ENCODE data around the gene RAB11FIP3. TPM values are rescaled to one million over a fixed set of nuclear protein-coding genes. Genes with fewer than 3 reads are reported as not detected.
"Not testable (repeated sequence)": the region's sequence is repeated elsewhere in the genome, so short reads cannot be mapped to it uniquely, and the experiment has no call there.

The RAB11FIP3 gene
- total RNA-seq, 1 experiment from 2014 or later: 12.7 TPM

- Histone ChIP-seq H4K20me1 (ENCODE audit: low read length) (no peaks in the 10 kb centered on the region), H3K79me2 (ENCODE audit: low read length) (no peaks in the 10 kb centered on the region), H3K27me3 (ENCODE audit: low read length) (no peaks in the 10 kb centered on the region), H3K9ac (ENCODE audit: low read length) (no peak overlapping the region), H3K4me3 (ENCODE audit: low read length) (no peak overlapping the region), H3K27ac (ENCODE audit: low read length) (no peak overlapping the region), H3K9me3 (ENCODE audit: low read length) (no peaks in the 10 kb centered on the region), H3K36me3 (ENCODE audit: low read depth, low read length) (no peaks in the 10 kb centered on the region), H3K4me2 (ENCODE audit: low read length) (no peak overlapping the region), H3K4me1 (ENCODE audit: insufficient read depth, low read length) (no peaks in the 10 kb centered on the region), H3K9me2 (replicated peaks; ENCODE audit: low read length) (no peaks in the 10 kb centered on the region), H3F3A (ENCODE audit: low read length, unreplicated experiment) (no peaks in the 10 kb centered on the region), H2AFZ (ENCODE audit: low read length) (no peak overlapping the region)
- ChIA-PET POLR2A (ENCODE audit: unreplicated experiment) (no interaction called here), CTCF (no interaction called here)
- TF ChIP-seq EZH2phosphoT487 (IDR thresholded peaks at IDR 0.05; ENCODE audit: borderline replicate concordance, low read length) (no peak), EZH2 (IDR thresholded peaks at IDR 0.05; ENCODE audit: low read length, unreplicated experiment) (no peak)
- TF ChIP-seq, protein P1, sequence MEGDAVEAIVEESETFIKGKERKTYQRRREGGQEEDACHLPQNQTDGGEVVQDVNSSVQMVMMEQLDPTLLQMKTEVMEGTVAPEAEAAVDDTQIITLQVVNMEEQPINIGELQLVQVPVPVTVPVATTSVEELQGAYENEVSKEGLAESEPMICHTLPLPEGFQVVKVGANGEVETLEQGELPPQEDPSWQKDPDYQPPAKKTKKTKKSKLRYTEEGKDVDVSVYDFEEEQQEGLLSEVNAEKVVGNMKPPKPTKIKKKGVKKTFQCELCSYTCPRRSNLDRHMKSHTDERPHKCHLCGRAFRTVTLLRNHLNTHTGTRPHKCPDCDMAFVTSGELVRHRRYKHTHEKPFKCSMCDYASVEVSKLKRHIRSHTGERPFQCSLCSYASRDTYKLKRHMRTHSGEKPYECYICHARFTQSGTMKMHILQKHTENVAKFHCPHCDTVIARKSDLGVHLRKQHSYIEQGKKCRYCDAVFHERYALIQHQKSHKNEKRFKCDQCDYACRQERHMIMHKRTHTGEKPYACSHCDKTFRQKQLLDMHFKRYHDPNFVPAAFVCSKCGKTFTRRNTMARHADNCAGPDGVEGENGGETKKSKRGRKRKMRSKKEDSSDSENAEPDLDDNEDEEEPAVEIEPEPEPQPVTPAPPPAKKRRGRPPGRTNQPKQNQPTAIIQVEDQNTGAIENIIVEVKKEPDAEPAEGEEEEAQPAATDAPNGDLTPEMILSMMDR (conservative IDR thresholded peaks at IDR 0.05; ENCODE audit: low read depth, low read length): no peak
- DNase-seq: no peak
- no TSS peak for BruUV-seq (replicated peaks)
- ATAC-seq: no peak
- intact Hi-C loops (cut with micrococcal nuclease): no loop called here
Observed at GRCh38 chr16:491220-491919, 65.9 kb downstream of the RAB11FIP3 start.

- no peaks in the 10 kb centered on the region for H3K36me3 ChIP-seq (ENCODE audit: low read depth, low read length)
- POLR2A ChIA-PET (ENCODE audit: unreplicated experiment): no interaction called here
- H3K9ac ChIP-seq (ENCODE audit: low read length): no peak overlapping the region
- no TSS peak for BruUV-seq (replicated peaks)
- no peak for DNase-seq
- H3F3A ChIP-seq (ENCODE audit: low read length, unreplicated experiment): no peaks in the 10 kb centered on the region
- H3K9me3 ChIP-seq (ENCODE audit: low read length): no peaks in the 10 kb centered on the region
- H3K27ac ChIP-seq (ENCODE audit: low read length): no peak overlapping the region
- TF ChIP-seq, protein P1 (conservative IDR thresholded peaks at IDR 0.05; ENCODE audit: low read depth, low read length): no peak
- TF ChIP-seq EZH2 (IDR thresholded peaks at IDR 0.05; ENCODE audit: low read length, unreplicated experiment): no peak
- TF ChIP-seq EZH2phosphoT487 (IDR thresholded peaks at IDR 0.05; ENCODE audit: borderline replicate concordance, low read length): no peak
- H3K9me2 ChIP-seq (replicated peaks; ENCODE audit: low read length): no peaks in the 10 kb centered on the region
- intact Hi-C loops (cut with micrococcal nuclease): no loop called here
- H3K27me3 ChIP-seq (ENCODE audit: low read length): no peaks in the 10 kb centered on the region
- no peak overlapping the region for H3K4me2 ChIP-seq (ENCODE audit: low read length)
- ATAC-seq: no peak
- CTCF ChIA-PET: no interaction called here
- no peaks in the 10 kb centered on the region for H3K4me1 ChIP-seq (ENCODE audit: insufficient read depth, low read length)
- H2AFZ ChIP-seq (ENCODE audit: low read length): no peak overlapping the region
- no peak overlapping the region for H3K4me3 ChIP-seq (ENCODE audit: low read length)
- no peaks in the 10 kb centered on the region for H4K20me1 ChIP-seq (ENCODE audit: low read length)
- no peaks in the 10 kb centered on the region for H3K79me2 ChIP-seq (ENCODE audit: low read length)
Observed at GRCh38 chr16:492211-492875, 66.9 kb downstream of the RAB11FIP3 start.

DNA sequence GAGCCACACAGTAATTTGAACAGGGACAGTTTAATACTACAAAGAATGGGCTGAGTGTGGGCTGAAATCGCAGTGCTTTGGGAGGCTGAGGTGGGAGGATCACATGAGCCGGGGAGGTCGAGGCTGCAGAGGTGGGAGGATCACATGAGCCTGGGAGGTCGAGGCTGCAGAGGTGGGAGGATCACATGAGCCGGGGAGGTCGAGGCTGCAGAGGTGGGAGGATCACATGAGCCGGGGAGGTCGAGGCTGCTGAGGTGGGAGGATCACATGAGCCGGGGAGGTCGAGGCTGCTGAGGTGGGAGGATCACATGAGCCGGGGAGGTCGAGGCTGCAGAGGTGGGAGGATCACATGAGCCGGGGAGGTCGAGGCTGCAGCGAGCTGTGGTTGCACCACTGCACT is 69.2 kb downstream of the RAB11FIP3 start:
- CTCF ChIA-PET; H4K20me1 ChIP-seq (ENCODE audit: low read length); H3K79me2 ChIP-seq (ENCODE audit: low read length); intact Hi-C loops (cut with micrococcal nuclease); H3K36me3 ChIP-seq (ENCODE audit: low read depth, low read length); ATAC-seq; H3K9me3 ChIP-seq (ENCODE audit: low read length); DNase-seq; H3K9me2 ChIP-seq (replicated peaks; ENCODE audit: low read length); H2AFZ ChIP-seq (ENCODE audit: low read length); H3K9ac ChIP-seq (ENCODE audit: low read length); H3K27ac ChIP-seq (ENCODE audit: low read length); H3K4me1 ChIP-seq (ENCODE audit: insufficient read depth, low read length); H3K27me3 ChIP-seq (ENCODE audit: low read length); H3K4me2 ChIP-seq (ENCODE audit: low read length); BruUV-seq (replicated peaks); H3F3A ChIP-seq (ENCODE audit: low read length, unreplicated experiment); H3K4me3 ChIP-seq (ENCODE audit: low read length); POLR2A ChIA-PET (ENCODE audit: unreplicated experiment): not testable (repeated sequence)
